Measurements from ENCODE around the gene MAP1LC3B2. TPM values are rescaled to one million over a fixed set of nuclear protein-coding genes. Genes with fewer than 3 reads are reported as not detected.

The MAP1LC3B2 gene
- total RNA-seq, 1 donor from 2014 or later = not detected

- no peak overlapping the region for H3K4me3 Mint-ChIP-seq (ENCODE audit: unreplicated experiment)
- no peak for DNase-seq (ENCODE audit: low spot score)
- peaks cover 3% of the 10 kb centered on the region for H3K27me3 Mint-ChIP-seq (ENCODE audit: unreplicated experiment)
- H3K4me1 Mint-ChIP-seq (ENCODE audit: unreplicated experiment) = peaks cover 16% of the 10 kb centered on the region
- no peak overlapping the region for H3K27ac Mint-ChIP-seq (ENCODE audit: unreplicated experiment)
- no peak for TF ChIP-seq CTCF (IDR thresholded peaks at IDR 0.05; ENCODE audit: unreplicated experiment)
- H3K9me3 Mint-ChIP-seq (ENCODE audit: unreplicated experiment) = no peaks in the 10 kb centered on the region
- no peaks in the 10 kb centered on the region for H3K36me3 Mint-ChIP-seq (ENCODE audit: low read depth, unreplicated experiment)
Measured at GRCh38 chr12:116597886-116598285, 38.7 kb downstream of the MAP1LC3B2 start.

- Mint-ChIP-seq H3K4me3 (ENCODE audit: unreplicated experiment) (no peak overlapping the region), H3K27ac (ENCODE audit: unreplicated experiment) (no peak overlapping the region), H3K4me1 (ENCODE audit: unreplicated experiment) (peaks cover 21% of the 10 kb centered on the region), H3K36me3 (ENCODE audit: low read depth, unreplicated experiment) (no peaks in the 10 kb centered on the region), H3K27me3 (ENCODE audit: unreplicated experiment) (peaks cover 3% of the 10 kb centered on the region), H3K9me3 (ENCODE audit: unreplicated experiment) (no peaks in the 10 kb centered on the region)
- TF ChIP-seq CTCF (IDR thresholded peaks at IDR 0.05; ENCODE audit: unreplicated experiment) = no peak
- DNase-seq (ENCODE audit: low spot score) = no peak
Measured at GRCh38 chr12:116598311-116599284, 39.4 kb downstream of the MAP1LC3B2 start.

GRCh38 chr12:116599285-116600136 is 40.3 kb downstream of the MAP1LC3B2 start:
- peak; percentile 61 for TF ChIP-seq CTCF (IDR thresholded peaks at IDR 0.05; ENCODE audit: unreplicated experiment)
- Mint-ChIP-seq H3K27ac (ENCODE audit: unreplicated experiment) (no peak overlapping the region), H3K36me3 (ENCODE audit: low read depth, unreplicated experiment) (no peaks in the 10 kb centered on the region), H3K27me3 (ENCODE audit: unreplicated experiment) (peaks cover 3% of the 10 kb centered on the region), H3K4me3 (ENCODE audit: unreplicated experiment) (no peak overlapping the region), H3K4me1 (ENCODE audit: unreplicated experiment) (peaks cover 29% of the 10 kb centered on the region), H3K9me3 (ENCODE audit: unreplicated experiment) (no peaks in the 10 kb centered on the region)
- peak; percentile 83 for DNase-seq (ENCODE audit: low spot score)

GRCh38 chr12:116600959-116601918 is 42.1 kb downstream of the MAP1LC3B2 start:
- Mint-ChIP-seq H3K9me3 (ENCODE audit: unreplicated experiment) (no peaks in the 10 kb centered on the region), H3K27ac (ENCODE audit: unreplicated experiment) (no peak overlapping the region), H3K36me3 (ENCODE audit: low read depth, unreplicated experiment) (no peaks in the 10 kb centered on the region), H3K4me3 (ENCODE audit: unreplicated experiment) (no peak overlapping the region), H3K4me1 (ENCODE audit: unreplicated experiment) (peaks cover 40% of the 10 kb centered on the region), H3K27me3 (ENCODE audit: unreplicated experiment) (peaks cover 8% of the 10 kb centered on the region)
- no peak for TF ChIP-seq CTCF (IDR thresholded peaks at IDR 0.05; ENCODE audit: unreplicated experiment)
- DNase-seq (ENCODE audit: low spot score) = no peak

Measured in endothelial cell (in vitro differentiated cells).